Neural progenitor cell (in vitro differentiated cells): ENCODE measurements around the gene ASTN2. TPM values are rescaled to one million over a fixed set of nuclear protein-coding genes. Genes with fewer than 3 reads are reported as not detected.

Experiments
- DNase-seq: peaks from one replicate; pipeline ENCODE4 v3.0.0-alpha.2; 2016; ENCODE audit warnings: low spot score
- H2AFZ ChIP-seq: fragments of 200-600 bp; sonication (generic); replicated peaks from 2 replicates; pipeline ENCODE4 v1.6.1; 2016; ENCODE audit warnings: antibody characterized with exemption
- H3F3A ChIP-seq: fragments of 200-600 bp; sonication (generic); 2 replicates; pipeline ENCODE4 v1.6.1; 2016; ENCODE audit warnings: antibody characterized with exemption, low read depth
- H3K27ac ChIP-seq: fragments of 200-600 bp; sonication (generic); 2 replicates; pipeline ENCODE4 v1.5.1; 2016; ENCODE audit warnings: mild to moderate bottlenecking
- H3K27me3 ChIP-seq: fragments of 200-600 bp; sonication (generic); 2 replicates; pipeline ENCODE4 v1.6.1; 2016; ENCODE audit warnings: mild to moderate bottlenecking, moderate library complexity
- H3K36me3 ChIP-seq: fragments of 200-600 bp; sonication (generic); 2 replicates; pipeline ENCODE4 v1.5.1; 2016
- H3K4me1 ChIP-seq: fragments of 200-600 bp; sonication (generic); 2 replicates; pipeline ENCODE4 v1.6.1; 2016; ENCODE audit warnings: mixed run types
- H3K4me2 ChIP-seq: fragments of 200-600 bp; sonication (generic); 2 replicates; pipeline ENCODE4 v1.6.1; 2016
- H3K4me3 ChIP-seq: fragments of 200-600 bp; sonication (generic); 2 replicates; pipeline ENCODE4 v1.5.1; 2016
- H3K79me2 ChIP-seq: fragments of 200-600 bp; sonication (generic); 2 replicates; pipeline ENCODE4 v1.6.1; 2016; ENCODE audit warnings: low read depth
- H3K9ac ChIP-seq: fragments of 200-600 bp; sonication (generic); 2 replicates; pipeline ENCODE4 v1.6.1; 2016
- H3K9me3 ChIP-seq: fragments of 200-600 bp; sonication (generic); 2 replicates; pipeline ENCODE4 v1.5.1; 2016; ENCODE audit warnings: low read depth
- H4K20me1 ChIP-seq: fragments of 200-600 bp; sonication (generic); 2 replicates; pipeline ENCODE4 v1.6.1; 2016; ENCODE audit warnings: low read depth
- H3K27ac Mint-ChIP-seq: 3 replicates; pipeline ENCODE4 v1.8.0; 2021; ENCODE audit warnings: mixed read lengths
- H3K27me3 Mint-ChIP-seq: 2 replicates; pipeline ENCODE4 v1.8.0; 2022; ENCODE audit warnings: low read depth, mild to moderate bottlenecking, inconsistent platforms, moderate library complexity, mixed read lengths; ENCODE audit not compliant: insufficient read depth
- H3K36me3 Mint-ChIP-seq: 3 replicates; pipeline ENCODE4 v1.8.0; 2021; ENCODE audit warnings: mixed read lengths
- H3K4me1 Mint-ChIP-seq: 3 replicates; pipeline ENCODE4 v1.8.0; 2021; ENCODE audit warnings: mixed read lengths
- H3K4me3 Mint-ChIP-seq: 3 replicates; pipeline ENCODE4 v1.8.0; 2021; ENCODE audit warnings: mild to moderate bottlenecking, moderate library complexity, mixed read lengths
- H3K9me3 Mint-ChIP-seq: 3 replicates; pipeline ENCODE4 v1.8.0; 2020; ENCODE audit warnings: mixed read lengths
- EZH2 ChIP-seq: fragments of 200-600 bp; sonication (generic); IDR thresholded peaks from 2 replicates; pipeline ENCODE4 v1.6.1; 2017; ENCODE audit warnings: antibody characterized with exemption, mild to moderate bottlenecking, moderate library complexity
- EZH2phosphoT487 ChIP-seq: fragments of 200-600 bp; sonication (generic); IDR thresholded peaks from 2 replicates; pipeline ENCODE4 v1.6.1; 2017; ENCODE audit warnings: antibody characterized with exemption
- total RNA-seq: library from RNA; depleted of rRNA; stranded (reverse); fragments of >200 nt; gene quantifications from 2 replicates; pipeline ENCODE4 v1.2.3, GENCODE V29; 2015; ENCODE audit warnings: low replicate concordance
- TF ChIP-seq, protein P1 (sequence below): fragments of 200-600 bp; sonication (generic); IDR thresholded peaks from 2 replicates; pipeline ENCODE4 v1.5.1; 2017; ENCODE audit warnings: antibody characterized with exemption, mild to moderate bottlenecking

ASTN2 gene
- total RNA-seq, 1 donor from 2014 or later = 8.0 TPM

DNA sequence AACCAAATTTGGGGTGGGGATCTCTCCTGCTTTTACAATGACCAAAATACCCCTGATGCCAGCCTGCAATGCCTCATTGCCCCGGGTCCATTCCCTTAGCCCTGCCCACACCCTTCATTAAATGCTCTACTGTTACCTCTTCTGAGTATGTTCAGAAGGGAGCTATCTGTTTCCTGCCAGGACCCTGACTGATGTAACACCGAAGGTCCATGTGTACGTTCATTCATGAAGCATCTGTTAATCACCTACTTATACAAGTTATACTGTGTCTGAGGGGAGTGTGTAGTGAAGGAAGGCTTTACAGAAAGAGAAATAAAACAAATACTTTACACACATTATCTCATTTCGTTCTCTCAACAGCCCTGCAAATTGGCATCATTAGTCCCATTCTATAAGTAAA is 51.9 kb downstream of the ASTN2 start:
- H3K4me1 ChIP-seq = peaks cover 6% of the 10 kb centered on the region
- H3K9me3 ChIP-seq = no peaks in the 10 kb centered on the region
- H3K36me3 Mint-ChIP-seq = no peaks in the 10 kb centered on the region
- no peaks in the 10 kb centered on the region for H3K9me3 Mint-ChIP-seq
- no peak overlapping the region for H3K4me2 ChIP-seq
- H3K4me3 ChIP-seq = no peak overlapping the region
- no peak overlapping the region for H3K9ac ChIP-seq
- TF ChIP-seq EZH2phosphoT487 (no peak), EZH2 (no peak)
- TF ChIP-seq, protein P1, sequence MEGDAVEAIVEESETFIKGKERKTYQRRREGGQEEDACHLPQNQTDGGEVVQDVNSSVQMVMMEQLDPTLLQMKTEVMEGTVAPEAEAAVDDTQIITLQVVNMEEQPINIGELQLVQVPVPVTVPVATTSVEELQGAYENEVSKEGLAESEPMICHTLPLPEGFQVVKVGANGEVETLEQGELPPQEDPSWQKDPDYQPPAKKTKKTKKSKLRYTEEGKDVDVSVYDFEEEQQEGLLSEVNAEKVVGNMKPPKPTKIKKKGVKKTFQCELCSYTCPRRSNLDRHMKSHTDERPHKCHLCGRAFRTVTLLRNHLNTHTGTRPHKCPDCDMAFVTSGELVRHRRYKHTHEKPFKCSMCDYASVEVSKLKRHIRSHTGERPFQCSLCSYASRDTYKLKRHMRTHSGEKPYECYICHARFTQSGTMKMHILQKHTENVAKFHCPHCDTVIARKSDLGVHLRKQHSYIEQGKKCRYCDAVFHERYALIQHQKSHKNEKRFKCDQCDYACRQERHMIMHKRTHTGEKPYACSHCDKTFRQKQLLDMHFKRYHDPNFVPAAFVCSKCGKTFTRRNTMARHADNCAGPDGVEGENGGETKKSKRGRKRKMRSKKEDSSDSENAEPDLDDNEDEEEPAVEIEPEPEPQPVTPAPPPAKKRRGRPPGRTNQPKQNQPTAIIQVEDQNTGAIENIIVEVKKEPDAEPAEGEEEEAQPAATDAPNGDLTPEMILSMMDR = no peak
- no peaks in the 10 kb centered on the region for H3F3A ChIP-seq
- H3K79me2 ChIP-seq = no peaks in the 10 kb centered on the region
- H3K4me1 Mint-ChIP-seq = no peaks in the 10 kb centered on the region
- DNase-seq = no peak
- H3K4me3 Mint-ChIP-seq = no peak overlapping the region
- no peaks in the 10 kb centered on the region for H3K36me3 ChIP-seq
- H3K27ac ChIP-seq = no peak overlapping the region
- no peak overlapping the region for H3K27ac Mint-ChIP-seq
- H4K20me1 ChIP-seq = no peaks in the 10 kb centered on the region
- no peak overlapping the region for H2AFZ ChIP-seq
- no peaks in the 10 kb centered on the region for H3K27me3 ChIP-seq
- peaks cover 2% of the 10 kb centered on the region for H3K27me3 Mint-ChIP-seq

DNA sequence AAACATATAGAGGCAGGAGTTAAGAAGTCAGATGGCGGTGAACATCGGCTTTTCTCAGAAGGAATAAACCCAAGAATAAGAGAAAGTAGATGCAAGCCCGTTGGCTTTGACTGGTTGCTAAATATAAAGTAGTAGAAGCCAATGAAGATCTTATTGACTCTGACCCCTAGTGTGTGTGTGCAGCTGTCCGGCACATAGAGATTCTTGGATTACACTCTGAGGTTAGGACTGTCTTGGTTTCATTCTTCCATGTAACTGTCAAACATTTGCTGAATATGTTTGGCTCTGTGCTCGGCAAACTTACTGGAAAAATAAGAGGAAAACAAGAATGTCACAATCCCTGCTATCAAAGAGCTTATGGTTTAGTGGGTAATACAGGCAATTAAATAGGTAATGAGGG is 54.9 kb downstream of the ASTN2 start:
- no peak for DNase-seq
- H3K9ac ChIP-seq = no peak overlapping the region
- no peaks in the 10 kb centered on the region for H3K9me3 ChIP-seq
- no peaks in the 10 kb centered on the region for H3K36me3 Mint-ChIP-seq
- H3K4me1 Mint-ChIP-seq = no peaks in the 10 kb centered on the region
- no peaks in the 10 kb centered on the region for H3K9me3 Mint-ChIP-seq
- no peak overlapping the region for H3K27ac Mint-ChIP-seq
- no peaks in the 10 kb centered on the region for H3K4me1 ChIP-seq
- H3K36me3 ChIP-seq = no peaks in the 10 kb centered on the region
- no peaks in the 10 kb centered on the region for H3F3A ChIP-seq
- no peaks in the 10 kb centered on the region for H4K20me1 ChIP-seq
- H3K79me2 ChIP-seq = no peaks in the 10 kb centered on the region
- H3K4me3 ChIP-seq = no peak overlapping the region
- H3K27me3 Mint-ChIP-seq = peaks cover 2% of the 10 kb centered on the region
- H2AFZ ChIP-seq = no peak overlapping the region
- H3K27ac ChIP-seq = no peak overlapping the region
- no peak overlapping the region for H3K4me2 ChIP-seq
- no peaks in the 10 kb centered on the region for H3K27me3 ChIP-seq
- TF ChIP-seq, protein P1 = no peak
- TF ChIP-seq EZH2phosphoT487 (no peak), EZH2 (no peak)
- H3K4me3 Mint-ChIP-seq = no peak overlapping the region

DNA sequence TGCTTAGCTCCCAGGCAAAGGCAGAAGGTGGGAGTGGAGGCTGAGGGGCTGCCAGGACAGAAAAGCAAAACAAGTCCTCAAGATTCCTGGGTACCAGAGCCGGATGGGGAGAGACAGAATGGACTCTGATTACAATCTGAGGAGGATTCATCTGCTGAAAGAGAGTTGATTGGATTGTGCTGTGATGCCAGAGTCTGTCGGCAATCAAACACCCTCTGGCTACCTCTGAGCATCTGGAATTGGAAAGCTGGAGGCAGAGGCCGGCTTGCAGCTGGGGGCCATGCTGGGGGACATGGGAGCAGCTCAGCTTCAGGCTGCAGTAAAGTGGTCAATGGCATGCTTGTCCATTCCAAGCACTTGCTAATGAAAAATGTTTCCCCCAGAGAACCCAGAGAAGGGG is 59.3 kb downstream of the ASTN2 start:
- H3K9me3 Mint-ChIP-seq = no peaks in the 10 kb centered on the region
- TF ChIP-seq, protein P1 = no peak
- TF ChIP-seq EZH2 (no peak), EZH2phosphoT487 (no peak)
- no peaks in the 10 kb centered on the region for H3K36me3 Mint-ChIP-seq
- no peak overlapping the region for H3K4me3 Mint-ChIP-seq
- no peaks in the 10 kb centered on the region for H3K79me2 ChIP-seq
- H3K9ac ChIP-seq = no peak overlapping the region
- H4K20me1 ChIP-seq = no peaks in the 10 kb centered on the region
- no peaks in the 10 kb centered on the region for H3K4me1 Mint-ChIP-seq
- no peak overlapping the region for H2AFZ ChIP-seq
- H3K27me3 Mint-ChIP-seq = peaks cover 2% of the 10 kb centered on the region
- no peak overlapping the region for H3K4me3 ChIP-seq
- no peaks in the 10 kb centered on the region for H3K9me3 ChIP-seq
- no peak for DNase-seq
- H3K4me1 ChIP-seq = no peaks in the 10 kb centered on the region
- no peaks in the 10 kb centered on the region for H3K27me3 ChIP-seq
- no peaks in the 10 kb centered on the region for H3F3A ChIP-seq
- no peak overlapping the region for H3K4me2 ChIP-seq
- no peaks in the 10 kb centered on the region for H3K36me3 ChIP-seq
- no peak overlapping the region for H3K27ac Mint-ChIP-seq
- no peak overlapping the region for H3K27ac ChIP-seq
